Bronchial epithelial cell (primary cell): ENCODE results near the gene NOL4L. TPM values are rescaled to one million over a fixed set of nuclear protein-coding genes. Genes with fewer than 3 reads are reported as not detected.
A peak's percentile ranks its signal among the peaks of the same experiment; 100 is the strongest.

Source experiments
- DNase-seq: peaks from one replicate; pipeline ENCODE4 v3.0.0-alpha.2; 2010; ENCODE audit warnings: low read depth
- FAIRE-seq: peaks from 2 replicates; lab custom pipeline; 2011; peaks lifted over from hg19 to GRCh38; lab: Jason Lieb, UNC
- H3K27me3 ChIP-seq: 2 replicates; pipeline ENCODE4 v1.5.1; 2011; ENCODE audit warnings: low read length; ENCODE audit not compliant: control insufficient read depth, insufficient read depth
- H3K36me3 ChIP-seq: 2 replicates; pipeline ENCODE4 v1.5.1; 2011; ENCODE audit warnings: low read length; ENCODE audit not compliant: control insufficient read depth, insufficient read depth
- H3K4me3 ChIP-seq: 2 replicates; pipeline ENCODE4 v1.5.1; 2011; ENCODE audit warnings: mild to moderate bottlenecking, low read depth, low read length, control low read depth
- CTCF ChIP-seq: IDR thresholded peaks from 2 replicates; pipeline ENCODE4 v1.5.1; 2011; ENCODE audit warnings: mild to moderate bottlenecking, moderate library complexity, low read length, control low read depth, inconsistent platforms; ENCODE audit not compliant: insufficient read depth, severe bottlenecking
- total RNA-seq: library from RNA; depleted of rRNA; stranded (reverse); fragments of >200 nt; gene quantifications from 2 replicates; pipeline ENCODE4 v1.2.1, GENCODE V29; 2014

NOL4L gene
- total RNA-seq, 1 donor from 2014 or later, result 1.8 TPM

- Histone ChIP-seq H3K36me3 (no peaks in the 10 kb centered on the region), H3K4me3 (no peak overlapping the region), H3K27me3 (peaks cover 4% of the 10 kb centered on the region)
- peak; percentile 70 for DNase-seq
- no peak for FAIRE-seq
- TF ChIP-seq CTCF, result no peak
Measured at GRCh38 chr20:32589256-32589655, 4.1 kb upstream of the NOL4L start.

- Histone ChIP-seq H3K4me3 (no peak overlapping the region), H3K36me3 (no peaks in the 10 kb centered on the region), H3K27me3 (peaks cover 4% of the 10 kb centered on the region)
- FAIRE-seq (no peak), DNase-seq (no peak)
- no peak for TF ChIP-seq CTCF
Measured at GRCh38 chr20:32588040-32588439, 2.9 kb upstream of the NOL4L start.

GRCh38 chr20:32586291-32586690, 1.2 kb upstream of the NOL4L start:
- H3K36me3 ChIP-seq, result no peaks in the 10 kb centered on the region
- H3K4me3 ChIP-seq, result no peak overlapping the region
- DNase-seq (no peak), FAIRE-seq (no peak)
- peaks cover 4% of the 10 kb centered on the region for H3K27me3 ChIP-seq
- TF ChIP-seq CTCF, result no peak

GRCh38 chr20:32585586-32586127, 524 bp upstream of the NOL4L start:
- DNase-seq (no peak), FAIRE-seq (no peak)
- peaks cover 4% of the 10 kb centered on the region for H3K27me3 ChIP-seq
- no peak overlapping the region for H3K4me3 ChIP-seq
- no peak for TF ChIP-seq CTCF
- H3K36me3 ChIP-seq, result no peaks in the 10 kb centered on the region

- FAIRE-seq, result no peak
- TF ChIP-seq CTCF, result no peak
- no peaks in the 10 kb centered on the region for H3K36me3 ChIP-seq
- no peak for DNase-seq
- H3K27me3 ChIP-seq, result peaks cover 4% of the 10 kb centered on the region
- peak overlapping the region; percentile 56 for H3K4me3 ChIP-seq
Measured at GRCh38 chr20:32583581-32584070, 1.5 kb downstream of the NOL4L start.
